Coronary artery (tissue), 2 donors: ENCODE measurements around the gene C17orf67.

Source experiments
- DNase-seq: peaks from one replicate; pipeline ENCODE4 v3.0.0-alpha.2; 2017; ENCODE audit warnings: low spot score
- H3K27ac ChIP-seq, 2 donors: fragments of 200-600 bp; sonication (generic); one replicate each; pipeline ENCODE4 v1.5.1; 2016 to 2019
- H3K4me3 ChIP-seq: fragments of 200-600 bp; sonication (generic); 2 replicates; pipeline ENCODE4 v1.5.1; 2016; ENCODE audit warnings: mild to moderate bottlenecking, moderate library complexity
- TF ChIP-seq, protein P1 (sequence below): fragments of 200-600 bp; sonication (generic); IDR thresholded peaks from one replicate; pipeline ENCODE4 v1.5.1; 2019; ENCODE audit warnings: antibody characterized with exemption

C17orf67 gene

DNA sequence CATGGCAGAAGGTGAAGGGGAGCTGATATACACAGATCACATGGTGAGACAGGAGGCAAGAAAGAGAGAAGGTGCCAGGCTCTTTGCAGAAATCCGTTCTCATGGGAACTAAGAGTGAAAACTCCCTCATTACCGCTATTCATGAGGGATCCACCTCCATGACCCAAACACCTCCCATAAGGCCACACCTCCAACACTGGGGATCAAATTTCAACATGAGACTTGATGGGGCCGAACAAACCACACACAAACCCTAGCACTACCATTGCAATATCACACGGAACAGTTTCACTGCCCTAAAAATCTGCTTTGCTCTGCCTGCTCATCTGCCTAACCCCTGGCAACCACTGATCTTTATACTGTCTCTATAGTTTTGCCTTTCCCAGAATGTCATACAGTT, 34.8 kb downstream of the C17orf67 start:
- no peak for DNase-seq
- no peak overlapping the region for H3K27ac ChIP-seq
- TF ChIP-seq, protein P1, sequence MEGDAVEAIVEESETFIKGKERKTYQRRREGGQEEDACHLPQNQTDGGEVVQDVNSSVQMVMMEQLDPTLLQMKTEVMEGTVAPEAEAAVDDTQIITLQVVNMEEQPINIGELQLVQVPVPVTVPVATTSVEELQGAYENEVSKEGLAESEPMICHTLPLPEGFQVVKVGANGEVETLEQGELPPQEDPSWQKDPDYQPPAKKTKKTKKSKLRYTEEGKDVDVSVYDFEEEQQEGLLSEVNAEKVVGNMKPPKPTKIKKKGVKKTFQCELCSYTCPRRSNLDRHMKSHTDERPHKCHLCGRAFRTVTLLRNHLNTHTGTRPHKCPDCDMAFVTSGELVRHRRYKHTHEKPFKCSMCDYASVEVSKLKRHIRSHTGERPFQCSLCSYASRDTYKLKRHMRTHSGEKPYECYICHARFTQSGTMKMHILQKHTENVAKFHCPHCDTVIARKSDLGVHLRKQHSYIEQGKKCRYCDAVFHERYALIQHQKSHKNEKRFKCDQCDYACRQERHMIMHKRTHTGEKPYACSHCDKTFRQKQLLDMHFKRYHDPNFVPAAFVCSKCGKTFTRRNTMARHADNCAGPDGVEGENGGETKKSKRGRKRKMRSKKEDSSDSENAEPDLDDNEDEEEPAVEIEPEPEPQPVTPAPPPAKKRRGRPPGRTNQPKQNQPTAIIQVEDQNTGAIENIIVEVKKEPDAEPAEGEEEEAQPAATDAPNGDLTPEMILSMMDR = no peak
- no peak overlapping the region for H3K4me3 ChIP-seq

DNA sequence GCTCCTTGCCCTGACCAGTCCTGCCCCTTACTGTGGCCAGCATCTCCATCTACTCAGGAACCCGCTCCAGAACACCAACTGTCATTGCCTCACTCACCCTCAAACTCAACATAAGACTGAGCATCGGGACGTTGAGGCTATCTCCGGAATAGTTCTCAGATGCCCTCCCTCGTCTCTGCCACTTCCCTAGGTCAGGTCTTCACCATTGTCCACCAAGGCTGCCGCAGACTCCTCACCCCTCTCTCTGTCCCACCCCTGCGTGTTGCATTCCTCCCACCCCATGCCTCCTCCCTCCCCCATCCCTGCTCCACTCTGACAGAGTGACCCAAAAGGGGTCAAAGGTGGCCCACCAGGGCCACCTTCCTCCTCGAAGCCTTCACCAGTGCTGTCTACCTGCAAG, 37.2 kb downstream of the C17orf67 start:
- Histone ChIP-seq H3K4me3 (no peak overlapping the region), H3K27ac (no peak overlapping the region)
- peak; percentile 47 for DNase-seq
- TF ChIP-seq, protein P1 = no peak

DNA sequence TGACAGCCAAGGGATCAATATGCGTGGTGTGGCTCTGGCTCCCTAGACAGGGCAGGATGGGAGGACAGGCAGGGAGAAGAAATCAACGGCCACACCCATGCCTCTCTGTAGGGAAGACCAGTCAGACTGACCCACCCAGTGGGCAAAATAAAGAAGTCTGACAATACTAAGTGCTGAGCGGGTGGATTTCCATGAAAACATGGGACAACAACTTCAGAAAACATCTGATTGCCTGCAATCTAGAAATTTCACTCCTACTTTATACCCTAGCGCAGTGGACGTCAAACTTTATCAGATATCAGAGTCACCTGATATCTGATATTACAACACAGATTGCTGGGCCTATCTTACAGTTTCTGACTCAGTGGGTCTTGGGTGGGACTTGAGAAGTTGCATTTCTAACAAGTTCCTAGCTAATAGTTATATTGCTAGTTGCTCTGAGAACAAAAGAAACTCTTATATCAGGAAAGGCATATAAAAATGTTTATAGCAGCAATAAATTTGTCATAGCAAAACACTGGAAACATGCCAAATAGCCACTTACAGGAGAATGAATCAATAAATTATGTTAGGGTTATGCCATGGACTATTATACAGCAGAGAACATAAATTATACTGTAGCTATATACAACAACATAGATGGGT, 38.4 kb downstream of the C17orf67 start:
- H3K27ac ChIP-seq = no peak overlapping the region
- no peak overlapping the region for H3K4me3 ChIP-seq
- DNase-seq = peak; percentile 58
- TF ChIP-seq, protein P1 = no peak

DNA sequence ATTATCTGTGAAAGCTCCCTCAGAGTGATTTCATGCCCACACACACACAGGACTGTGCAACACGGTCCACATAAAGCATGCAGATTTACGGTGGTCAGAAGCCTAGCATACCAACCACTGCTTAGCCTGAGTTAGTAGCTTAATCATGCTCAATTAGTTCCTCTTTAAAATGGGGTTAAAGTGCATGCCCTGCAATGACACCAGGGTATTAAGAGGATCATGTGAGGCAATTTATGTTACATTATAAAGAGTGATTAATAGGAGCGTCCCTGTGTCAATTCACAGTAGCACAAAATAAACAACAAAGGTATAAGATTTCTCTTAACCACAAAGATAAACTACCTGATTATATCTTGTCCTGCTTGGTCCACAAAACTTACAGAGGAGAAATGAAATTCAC, 39.8 kb downstream of the C17orf67 start:
- TF ChIP-seq, protein P1 = no peak
- H3K4me3 ChIP-seq = no peak overlapping the region

DNA sequence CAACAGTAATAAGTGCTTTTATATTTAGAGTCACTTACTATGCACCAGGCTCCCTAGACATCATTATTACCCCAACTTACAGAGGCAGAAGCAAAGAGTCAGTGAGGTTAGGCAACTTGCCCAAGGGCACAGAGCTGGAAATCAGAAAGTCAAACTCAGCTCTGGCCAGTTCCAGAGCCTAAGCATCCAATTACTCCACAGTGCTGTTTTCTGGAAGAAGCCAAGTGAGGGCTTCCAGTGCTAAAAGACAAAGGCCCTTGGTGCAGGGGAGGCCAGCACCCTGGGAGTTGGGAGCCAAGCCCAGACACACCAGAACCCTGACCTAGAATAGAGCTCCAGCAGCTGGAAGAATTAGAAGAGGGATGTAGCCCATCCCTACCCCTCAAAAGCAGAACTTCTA, 40.2 kb downstream of the C17orf67 start:
- DNase-seq = peak; percentile 29
- H3K27ac ChIP-seq = no peak overlapping the region
- TF ChIP-seq, protein P1 = no peak

More for the DNA sequence above, 39.8 kb downstream of the C17orf67 start:
- DNase-seq = no peak
- no peak overlapping the region for H3K27ac ChIP-seq

DNA sequence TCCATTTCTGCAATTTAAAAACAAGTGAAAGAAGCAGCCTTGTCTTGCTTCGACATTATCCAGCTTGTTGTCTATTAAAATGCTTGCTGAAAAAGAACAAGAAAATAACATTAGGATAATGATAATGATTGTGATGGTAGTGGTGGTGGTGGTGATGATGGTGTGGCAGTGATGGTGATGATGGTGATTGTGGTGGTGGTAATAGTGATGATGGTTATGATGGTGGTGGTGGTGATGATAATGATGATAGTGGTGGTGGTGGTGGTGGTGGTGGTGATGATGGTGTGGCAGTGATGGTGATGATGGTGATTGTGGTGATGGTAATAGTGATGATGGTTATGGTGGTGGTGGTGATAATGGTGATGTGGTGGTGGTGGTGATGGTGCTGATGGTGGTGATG, 41.5 kb downstream of the C17orf67 start:
- TF ChIP-seq, protein P1 = no peak
- no peak overlapping the region for H3K4me3 ChIP-seq
- no peak overlapping the region for H3K27ac ChIP-seq
- DNase-seq = no peak

More for the DNA sequence above, 40.2 kb downstream of the C17orf67 start:
- no peak overlapping the region for H3K4me3 ChIP-seq

DNA sequence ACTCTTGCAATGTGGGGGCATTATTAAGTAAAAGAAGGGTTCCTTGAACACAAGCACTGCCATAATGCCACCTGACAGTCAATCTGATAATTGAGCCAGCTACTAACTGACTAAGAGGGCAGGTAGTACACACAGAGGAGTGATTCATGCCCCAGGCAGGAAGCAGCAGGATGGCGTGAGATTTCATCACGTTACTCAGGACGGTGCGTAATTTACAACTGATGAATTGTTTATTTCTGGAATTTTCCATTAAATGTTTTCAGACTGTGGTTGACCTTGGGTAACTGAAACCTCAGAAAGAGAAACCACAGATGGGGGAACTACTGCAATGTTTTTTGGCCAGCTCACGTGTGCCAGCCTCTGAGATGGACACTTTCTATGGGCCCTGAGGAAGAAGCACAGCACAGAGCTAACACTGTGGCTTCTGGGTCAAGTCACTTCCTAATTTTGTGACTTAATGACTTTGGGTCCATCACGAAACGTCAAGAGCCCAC, 46.7 kb downstream of the C17orf67 start:
- DNase-seq = peak; percentile 22
- TF ChIP-seq, protein P1 = no peak
- Histone ChIP-seq H3K27ac (no peak overlapping the region), H3K4me3 (no peak overlapping the region)
